ENCODE results near the gene IL16. TPM values are rescaled to one million over a fixed set of nuclear protein-coding genes. Genes with fewer than 3 reads are reported as not detected.
"Not testable (repeated sequence)": the region's sequence is repeated elsewhere in the genome, so short reads cannot be mapped to it uniquely, and the experiment has no call there.

Gene IL16
- total RNA-seq, 1 donor from 2014 or later, result 0.12 TPM

DNA sequence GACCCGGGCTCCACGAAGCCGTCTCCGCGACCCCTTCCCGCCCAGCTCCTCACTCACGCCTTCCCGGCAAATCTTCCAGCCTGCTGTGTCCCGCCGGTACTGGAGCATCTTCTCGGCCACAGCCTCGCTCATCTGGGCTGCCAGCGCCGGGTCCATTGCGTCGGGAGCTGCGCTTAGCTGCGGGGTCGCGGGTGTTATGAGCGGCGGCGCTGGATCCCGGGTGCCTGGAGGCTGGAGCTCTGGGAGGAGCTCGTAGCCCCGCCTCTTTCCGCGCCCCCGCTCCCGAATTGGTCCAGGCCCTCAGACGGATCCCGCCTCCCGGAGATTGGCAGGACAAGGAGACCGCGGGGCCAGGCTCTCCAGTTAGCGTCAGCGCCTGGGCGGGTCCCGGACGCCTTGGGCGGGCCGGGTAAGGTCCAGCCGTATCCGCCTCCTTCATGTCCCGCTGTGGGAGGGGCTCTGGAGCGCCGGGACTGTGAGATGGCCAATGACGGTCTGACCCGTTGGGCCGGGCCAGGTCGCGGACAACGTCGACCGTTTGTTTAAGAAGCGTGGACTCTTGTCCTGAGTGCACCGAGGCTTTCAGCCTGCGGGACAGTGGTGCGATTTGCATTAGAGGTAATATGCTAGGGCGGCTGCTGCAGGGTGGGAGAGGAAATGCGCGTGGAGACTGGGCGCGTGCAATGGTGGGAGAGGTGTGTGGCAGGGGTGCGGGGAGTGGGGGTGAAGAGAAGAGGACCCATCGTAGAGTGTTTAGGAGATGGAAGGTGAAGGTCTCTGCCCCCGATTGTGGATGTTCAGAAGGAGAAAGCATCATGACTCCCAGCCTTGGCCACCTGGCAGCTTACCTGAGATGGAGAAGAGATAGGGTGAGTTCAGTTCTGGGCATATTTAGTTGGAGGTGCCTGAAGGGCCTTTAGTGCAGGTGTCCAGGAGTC lies 127.5 kb downstream of the IL16 start, which contains the start of gene STARD5:
TSS of gene STARD5 (minus strand) at position 198 of the 938 bp plus-strand sequence. CDS start at position 156, 42 bp downstream.
- TF ChIP-seq, protein P1, sequence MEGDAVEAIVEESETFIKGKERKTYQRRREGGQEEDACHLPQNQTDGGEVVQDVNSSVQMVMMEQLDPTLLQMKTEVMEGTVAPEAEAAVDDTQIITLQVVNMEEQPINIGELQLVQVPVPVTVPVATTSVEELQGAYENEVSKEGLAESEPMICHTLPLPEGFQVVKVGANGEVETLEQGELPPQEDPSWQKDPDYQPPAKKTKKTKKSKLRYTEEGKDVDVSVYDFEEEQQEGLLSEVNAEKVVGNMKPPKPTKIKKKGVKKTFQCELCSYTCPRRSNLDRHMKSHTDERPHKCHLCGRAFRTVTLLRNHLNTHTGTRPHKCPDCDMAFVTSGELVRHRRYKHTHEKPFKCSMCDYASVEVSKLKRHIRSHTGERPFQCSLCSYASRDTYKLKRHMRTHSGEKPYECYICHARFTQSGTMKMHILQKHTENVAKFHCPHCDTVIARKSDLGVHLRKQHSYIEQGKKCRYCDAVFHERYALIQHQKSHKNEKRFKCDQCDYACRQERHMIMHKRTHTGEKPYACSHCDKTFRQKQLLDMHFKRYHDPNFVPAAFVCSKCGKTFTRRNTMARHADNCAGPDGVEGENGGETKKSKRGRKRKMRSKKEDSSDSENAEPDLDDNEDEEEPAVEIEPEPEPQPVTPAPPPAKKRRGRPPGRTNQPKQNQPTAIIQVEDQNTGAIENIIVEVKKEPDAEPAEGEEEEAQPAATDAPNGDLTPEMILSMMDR (conservative IDR thresholded peaks at IDR 0.05; ENCODE audit: low read depth, low read length), result no peak
- DNase-seq (ENCODE audit: low read depth), result peak; percentile 44

DNA sequence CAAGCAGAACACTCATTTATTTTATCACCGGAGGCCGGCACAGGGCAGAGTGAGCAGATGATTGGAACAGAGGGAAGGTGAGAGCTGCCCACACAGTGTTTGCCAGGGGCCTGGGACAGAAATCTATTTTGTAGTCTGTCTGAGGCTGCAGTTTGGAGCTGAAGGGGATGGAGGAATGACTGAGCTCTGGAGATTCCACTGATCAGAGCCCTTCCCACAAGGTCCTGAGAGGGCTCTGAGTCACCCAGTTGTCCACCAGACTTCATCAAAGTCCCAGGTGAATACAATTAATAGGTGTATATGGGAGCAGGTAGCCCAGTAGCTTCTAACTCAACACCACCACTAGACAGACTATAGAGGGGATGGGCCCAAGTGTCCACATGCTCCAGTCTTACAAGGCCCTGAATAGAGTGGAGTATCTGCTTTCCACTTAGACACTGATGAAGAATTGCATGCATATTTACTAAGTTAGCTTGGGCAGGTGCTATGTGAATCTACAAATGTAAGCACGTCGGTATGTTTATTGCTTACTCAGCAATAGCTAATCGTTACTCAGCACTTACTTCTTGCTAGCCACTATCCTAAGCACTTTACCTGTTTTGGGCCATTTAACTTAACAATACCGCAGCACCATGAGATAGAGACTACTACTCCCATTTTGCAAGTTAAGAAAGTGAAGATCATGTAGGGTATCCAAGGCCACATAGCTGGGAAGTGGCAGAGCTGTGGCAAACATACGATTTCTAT lies 130.0 kb downstream of the IL16 start:
- no peak for DNase-seq (ENCODE audit: low read depth)
- TF ChIP-seq, protein P1 (conservative IDR thresholded peaks at IDR 0.05; ENCODE audit: low read depth, low read length), result no peak
- H3K4me3 ChIP-seq (ENCODE audit: low read depth, low read length), result no peak overlapping the region

More for the DNA sequence above, 127.5 kb downstream of the IL16 start, which contains the start of gene STARD5:
- peak within 1 kb of the TSS; percentile 84 for H3K4me3 ChIP-seq (ENCODE audit: low read depth, low read length)

DNA sequence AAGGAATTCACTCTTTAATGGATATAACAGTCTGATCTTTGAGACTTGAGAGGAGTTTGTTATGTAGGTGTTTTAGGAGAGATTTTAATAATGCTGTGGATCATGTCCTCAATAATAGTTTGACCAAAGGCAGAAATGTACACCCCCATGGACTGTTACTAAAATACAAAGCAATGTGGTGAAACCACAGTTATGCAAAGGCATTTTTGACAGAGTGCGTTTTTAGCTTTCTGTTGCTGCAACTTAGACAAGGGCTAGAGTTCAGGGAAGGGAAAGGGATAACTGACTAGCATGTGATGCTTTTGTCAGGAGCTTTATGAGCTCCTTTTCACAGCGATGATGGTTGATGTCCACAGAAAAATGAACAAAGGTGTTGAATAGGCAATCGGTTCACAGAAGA lies 130.8 kb downstream of the IL16 start:
- DNase-seq (ENCODE audit: low read depth), result no peak
- TF ChIP-seq, protein P1 (conservative IDR thresholded peaks at IDR 0.05; ENCODE audit: low read depth, low read length), result no peak
- H3K4me3 ChIP-seq (ENCODE audit: low read depth, low read length), result no peak overlapping the region

DNA sequence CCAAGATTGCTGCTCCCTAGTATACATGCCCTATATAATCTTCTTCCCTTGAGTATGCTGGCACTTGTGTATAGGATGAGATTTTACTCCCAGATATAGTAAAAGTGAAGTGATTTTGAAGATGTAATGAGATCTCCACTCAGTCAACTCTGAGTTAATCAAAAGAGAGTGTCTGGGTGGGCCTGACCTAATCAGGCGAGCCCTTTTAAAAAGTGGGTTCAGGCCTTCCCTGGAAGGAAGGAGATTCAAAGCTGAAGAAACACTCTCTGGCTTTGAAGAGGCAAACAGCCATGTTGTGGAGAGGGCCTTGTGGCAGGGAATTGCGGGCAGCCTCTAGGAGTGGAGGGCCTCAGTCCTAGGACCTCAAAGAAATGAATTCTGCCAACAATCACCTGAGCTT lies 132.8 kb downstream of the IL16 start:
- TF ChIP-seq, protein P1 (conservative IDR thresholded peaks at IDR 0.05; ENCODE audit: low read depth, low read length), result no peak
- no peak for DNase-seq (ENCODE audit: low read depth)

DNA sequence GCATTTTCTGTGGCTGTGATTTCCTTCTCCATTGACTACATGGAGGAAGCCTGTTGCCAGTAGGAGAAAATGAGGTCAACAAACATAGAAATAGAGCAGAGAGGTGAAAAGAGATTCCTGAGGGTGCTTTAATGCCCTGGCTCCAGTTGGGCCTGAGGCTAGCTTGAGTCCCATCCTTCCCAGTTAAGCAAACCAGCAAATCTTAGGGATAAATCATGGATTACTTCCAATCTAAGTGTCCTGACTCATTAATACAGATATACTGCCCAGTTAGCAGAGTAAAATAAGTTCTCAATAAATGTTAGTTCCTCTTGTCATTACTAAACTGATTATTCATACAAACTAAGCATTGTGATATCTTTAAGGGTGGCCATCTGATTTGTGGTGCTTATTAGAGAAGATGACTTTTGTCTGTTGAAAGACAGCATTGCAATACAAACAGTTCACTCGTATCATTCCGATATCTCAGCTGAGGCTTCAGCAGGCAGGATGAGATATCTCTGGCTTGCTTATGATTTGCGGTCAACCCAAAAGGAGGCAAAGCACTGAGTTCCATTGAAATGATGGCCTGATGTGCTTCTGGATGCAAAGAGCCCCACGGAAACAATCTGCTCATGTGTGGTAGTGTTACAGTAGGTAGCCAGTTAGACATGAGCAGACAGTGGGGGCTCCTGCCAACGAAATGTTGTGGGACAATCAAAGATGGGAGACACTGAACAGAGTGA lies 133.8 kb downstream of the IL16 start:
- TF ChIP-seq, protein P1 (conservative IDR thresholded peaks at IDR 0.05; ENCODE audit: low read depth, low read length), result no peak
- no peak for DNase-seq (ENCODE audit: low read depth)
- no peak overlapping the region for H3K4me3 ChIP-seq (ENCODE audit: low read depth, low read length)

More for the DNA sequence above, 132.8 kb downstream of the IL16 start:
- H3K4me3 ChIP-seq (ENCODE audit: low read depth, low read length), result no peak overlapping the region

DNA sequence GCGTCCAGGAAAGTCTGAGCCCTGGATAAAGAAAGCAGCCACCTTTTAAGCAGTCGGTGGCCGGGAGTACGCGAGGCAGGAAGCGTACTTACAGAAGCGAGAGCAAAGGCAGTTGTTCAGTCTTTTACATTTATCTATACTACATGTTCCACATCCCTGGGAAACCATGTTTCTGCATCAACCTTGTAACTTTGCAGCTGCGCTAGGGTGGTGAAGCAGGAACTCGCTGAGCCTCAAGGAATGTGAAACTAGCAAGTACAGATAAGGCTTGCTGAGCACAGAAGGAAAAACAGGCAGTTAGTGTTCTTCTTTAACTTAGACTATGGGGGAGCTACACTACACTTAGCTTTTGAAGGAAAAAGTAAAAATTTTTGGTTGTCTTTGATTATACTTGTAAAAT lies 134.5 kb downstream of the IL16 start:
- not testable (repeated sequence) for H3K4me3 ChIP-seq (ENCODE audit: low read depth, low read length); DNase-seq (ENCODE audit: low read depth)

Data from epithelial cell of proximal tubule (primary cell).